ENCODE measurements around the gene NLRP1. TPM values are rescaled to one million over a fixed set of nuclear protein-coding genes. Genes with fewer than 3 reads are reported as not detected.

The NLRP1 gene
- total and polyA plus RNA-seq, 2 of the 13 experiments (the other 11 are each of a cell fraction or from before 2014, with no cell fraction given): 3.4 to 3.7 TPM

- ChIA-PET POLR2A (interaction anchor here (2.2 to 2.6 kb wide), 2 partner anchors 20 to 47 kb away, joined by 7 to 25 read pairs; partner anchors contain the start of genes DERL2, MIS12, NUP88 and RPAIN), CTCF (ENCODE audit: low intra/inter-chr PET ratio, low total read pairs) (no interaction called here)
- H3K4me2 ChIP-seq (ENCODE audit: low read depth, low read length): peak overlapping the region; percentile 98
- peaks cover 61% of the 10 kb centered on the region for H3K79me2 ChIP-seq (ENCODE audit: insufficient read depth, low read length)
- FAIRE-seq (no peak), ATAC-seq (no peak), DNase-seq (ENCODE audit: low spot score) (no peak)
- 0 out of 2 replicates have a peak, but pooled peaks cover 10% of the 10 kb centered on the region for H4K20me1 ChIP-seq (ENCODE audit: insufficient read depth, low read length)
- in situ Hi-C loops (cut with HindIII; ENCODE audit: extremely low pct_ligation_motif_present, low pct_unique_long_range_greater_than_20kb) (no loop called here), intact Hi-C loops (cut with micrococcal nuclease; ENCODE audit: unreplicated experiment) (no loop called here)
- no peaks in the 10 kb centered on the region; a peak in 1 of 5 replicates for H3K27me3 ChIP-seq (ENCODE audit: control insufficient read depth in 1 of 2, insufficient read depth in 2 of 2, low read length in 2 of 2)
- no TSS peak for BruUV-seq (replicated peaks)
- peak overlapping the region; percentile 84 for H3K9ac ChIP-seq (ENCODE audit: insufficient read depth, low read depth, low read length)
- H3K4me3 ChIP-seq (replicated peaks in 1 of 3; ENCODE audit: insufficient read depth in 1 of 3, low read depth in 2 of 3, low read length in 3 of 3): peak overlapping the region; percentile 91 to 97 (median 96); a peak in 5 of 6 replicates
- WGBS (ENCODE audit: low lambda C conversion rate): 8% methylated on average over 4 of the region's 4 CpGs
- H3K27ac ChIP-seq (ENCODE audit: extremely low read length, insufficient read depth, low read length): peak overlapping the region; percentile 91
- H3K4me1 ChIP-seq (ENCODE audit: insufficient read depth, low read length): peaks cover 38% of the 10 kb centered on the region
- 0 out of 2 replicates have a peak, but pooled peaks have one; percentile 11 for TF ChIP-seq TARDBP (CRISPR knock-in tag; IDR thresholded peaks at IDR 0.05)
- peak; percentile 52; the same call in 1 of the 2 replicates for TF ChIP-seq SAP130 (CRISPR knock-in tag; IDR thresholded peaks at IDR 0.05; ENCODE audit: low read depth)
- TF ChIP-seq USF2 (IDR thresholded peaks at IDR 0.05; ENCODE audit: low read depth, low read length): no peak
- TF ChIP-seq USF2 (CRISPR knock-in tag; IDR thresholded peaks at IDR 0.05; ENCODE audit: borderline replicate concordance): no peak
- peak; percentile 73 for TF ChIP-seq TFAP4 (IDR thresholded peaks at IDR 0.05; ENCODE audit: borderline replicate concordance, low read depth)
- H2AFZ ChIP-seq (ENCODE audit: low read length): no peak overlapping the region
- H3K36me3 ChIP-seq (replicated peaks in 1 of 2; ENCODE audit: control insufficient read depth in 1 of 2, insufficient read depth in 2 of 2, low read length in 2 of 2): peaks cover 6 to 18% of the 10 kb centered on the region in 2 experiments; a peak in 4 of 5 replicates
- H3K9me3 ChIP-seq (ENCODE audit: low read length): no peaks in the 10 kb centered on the region
Observed at GRCh38 chr17:5466295-5466694, 118.0 kb downstream of the NLRP1 start.

All from HepG2 (cell line).